GM18526 (cell line): ENCODE measurements around the gene SYNGR3.

Experiments
- POLR2A ChIP-seq: IDR thresholded peaks from 3 replicates; pipeline ENCODE4 v1.6.1; 2011; ENCODE audit not compliant: insufficient read length; ENCODE audit errors: extremely low read depth

The SYNGR3 gene

GRCh38 chr16:1989209-1990100 lies at the start of gene SYNGR3:
TSS of gene SYNGR3 (plus strand) at chr16:1989970. CDS start at chr16:1990103, 133 bp downstream.
- TF ChIP-seq POLR2A, result no peak

GRCh38 chr16:1940273-1941161 lies 49.3 kb upstream of the SYNGR3 start:
- TF ChIP-seq POLR2A, result no peak

DNA sequence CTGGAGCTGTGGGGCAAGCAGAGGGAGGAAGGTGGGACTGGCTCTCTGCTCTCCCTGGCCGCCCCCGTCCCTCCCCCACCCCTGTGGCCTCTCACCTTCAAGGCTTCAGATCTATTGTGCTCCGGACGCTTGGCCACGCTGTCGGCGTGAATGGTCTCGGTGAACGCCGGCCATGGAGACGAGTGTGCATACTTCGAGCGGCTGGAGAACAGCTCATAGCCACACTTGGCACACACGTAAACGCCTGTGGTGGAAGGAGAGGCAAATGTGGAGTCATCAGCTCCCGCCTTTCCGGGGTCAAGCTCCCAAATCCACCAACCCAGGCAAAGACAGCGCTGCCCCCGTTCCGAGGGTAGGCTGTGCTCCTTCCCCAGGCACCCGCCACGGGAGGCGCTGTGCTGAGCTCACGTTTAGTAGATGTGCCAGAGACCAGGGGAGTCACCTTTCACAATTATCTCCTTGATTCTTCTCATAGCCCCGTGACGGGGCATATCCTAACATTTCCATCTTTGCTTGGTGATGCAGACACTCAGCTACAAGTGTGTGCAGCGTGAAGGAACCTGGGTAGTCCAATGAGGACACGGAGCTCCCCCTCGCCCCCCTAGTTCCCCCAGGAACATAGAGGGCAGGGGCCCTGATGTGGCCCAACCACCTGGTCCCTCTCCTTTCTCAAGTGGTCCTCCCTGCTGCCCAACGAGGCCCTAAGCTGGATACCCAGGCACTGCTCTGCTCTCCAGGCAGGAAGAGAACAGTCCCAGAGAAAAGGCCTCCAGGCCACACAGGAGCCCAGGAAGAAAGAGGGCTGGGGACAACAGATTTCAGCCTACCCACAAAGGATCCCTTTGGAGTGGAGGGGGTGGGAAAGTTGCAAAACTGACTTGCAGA lies 48.4 kb upstream of the SYNGR3 start:
- no peak for TF ChIP-seq POLR2A

DNA sequence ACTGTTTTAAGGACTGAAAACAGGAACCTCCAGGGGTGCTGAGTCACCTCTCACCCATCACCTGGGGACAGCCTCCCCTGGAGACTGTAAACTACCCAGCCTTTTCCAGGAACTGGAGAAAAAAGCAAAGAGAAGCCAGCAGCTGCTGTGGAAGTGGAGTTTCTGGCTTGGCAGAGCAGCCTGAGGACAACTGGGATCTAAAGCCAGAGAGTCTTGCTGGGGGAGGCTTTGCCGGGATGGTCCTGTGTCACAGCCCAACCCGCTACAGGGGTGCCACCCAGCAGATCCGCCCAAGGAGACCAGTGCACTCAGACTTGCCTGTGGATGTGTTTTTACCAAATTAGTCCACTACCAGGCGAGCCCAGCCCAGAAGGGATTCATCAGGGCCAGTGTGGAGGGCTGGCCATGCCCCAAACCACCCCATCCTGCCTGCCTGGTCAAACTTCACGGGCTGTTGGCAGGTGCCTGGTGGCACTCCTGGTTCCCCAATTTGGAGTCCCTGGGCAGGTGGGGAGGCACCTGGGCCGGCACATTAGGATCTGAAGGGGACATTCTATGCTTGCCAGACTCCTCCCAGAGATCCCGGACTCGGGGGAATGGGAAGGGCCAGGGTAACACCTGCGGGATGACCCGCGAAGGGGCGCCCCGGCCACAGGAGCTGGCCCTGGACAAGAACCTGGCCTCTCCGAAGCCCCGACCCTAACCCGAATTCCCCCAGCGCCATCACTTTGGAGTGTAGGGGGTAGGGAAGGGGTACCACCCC lies 47.5 kb upstream of the SYNGR3 start:
- no peak for TF ChIP-seq POLR2A

DNA sequence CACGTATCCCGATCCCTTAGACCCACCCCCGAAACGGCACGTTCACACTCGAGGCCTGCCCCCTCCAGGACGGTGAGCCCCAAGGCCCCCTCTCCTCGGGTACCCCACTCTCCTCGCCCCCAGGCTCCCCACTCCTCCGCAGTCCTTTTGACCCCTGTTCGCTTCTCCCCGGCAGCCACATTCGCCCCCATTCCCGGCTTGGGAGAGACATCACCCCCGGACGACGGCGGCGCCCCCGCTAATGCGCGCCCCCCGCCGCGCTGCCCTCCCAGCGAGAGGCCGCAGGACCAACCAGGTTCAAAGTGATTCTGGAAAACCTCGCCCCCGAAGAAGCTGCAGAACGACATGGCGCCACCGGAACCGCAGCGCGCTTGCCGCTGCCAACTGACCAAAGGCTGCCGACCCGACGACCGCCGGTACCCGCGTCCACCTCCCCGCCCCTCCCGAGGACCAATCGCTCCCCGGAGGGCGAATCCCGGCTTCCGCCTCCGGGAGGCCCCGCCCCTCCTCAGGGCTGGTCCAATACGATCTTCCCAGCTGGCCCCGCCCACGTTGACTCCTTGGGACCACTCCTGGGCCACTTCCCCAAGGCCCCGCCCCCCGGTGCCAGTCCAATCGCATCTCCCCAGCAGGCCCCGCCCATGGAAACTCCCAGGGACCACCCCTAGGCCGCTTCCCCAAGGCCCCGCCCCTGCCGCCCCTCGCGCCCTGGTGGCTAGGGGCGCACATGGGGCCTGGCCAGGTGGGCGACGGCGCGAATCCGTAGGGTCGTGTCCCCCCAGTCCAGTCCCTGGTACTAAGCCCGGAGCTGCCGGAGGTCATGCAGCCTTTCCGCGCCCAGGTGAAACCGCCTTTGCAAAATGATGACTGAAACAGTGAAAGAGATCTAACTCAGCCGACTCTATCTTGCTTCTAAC lies 46.7 kb upstream of the SYNGR3 start, which contains the start of gene MSRB1:
MSRB1 (minus strand) TSS at position 390 of the 917 bp plus-strand sequence; CDS start at position 347, 43 bp downstream.
- peak; percentile 86 for TF ChIP-seq POLR2A

GRCh38 chr16:1944612-1945199 lies 45.1 kb upstream of the SYNGR3 start:
- TF ChIP-seq POLR2A, result no peak

DNA sequence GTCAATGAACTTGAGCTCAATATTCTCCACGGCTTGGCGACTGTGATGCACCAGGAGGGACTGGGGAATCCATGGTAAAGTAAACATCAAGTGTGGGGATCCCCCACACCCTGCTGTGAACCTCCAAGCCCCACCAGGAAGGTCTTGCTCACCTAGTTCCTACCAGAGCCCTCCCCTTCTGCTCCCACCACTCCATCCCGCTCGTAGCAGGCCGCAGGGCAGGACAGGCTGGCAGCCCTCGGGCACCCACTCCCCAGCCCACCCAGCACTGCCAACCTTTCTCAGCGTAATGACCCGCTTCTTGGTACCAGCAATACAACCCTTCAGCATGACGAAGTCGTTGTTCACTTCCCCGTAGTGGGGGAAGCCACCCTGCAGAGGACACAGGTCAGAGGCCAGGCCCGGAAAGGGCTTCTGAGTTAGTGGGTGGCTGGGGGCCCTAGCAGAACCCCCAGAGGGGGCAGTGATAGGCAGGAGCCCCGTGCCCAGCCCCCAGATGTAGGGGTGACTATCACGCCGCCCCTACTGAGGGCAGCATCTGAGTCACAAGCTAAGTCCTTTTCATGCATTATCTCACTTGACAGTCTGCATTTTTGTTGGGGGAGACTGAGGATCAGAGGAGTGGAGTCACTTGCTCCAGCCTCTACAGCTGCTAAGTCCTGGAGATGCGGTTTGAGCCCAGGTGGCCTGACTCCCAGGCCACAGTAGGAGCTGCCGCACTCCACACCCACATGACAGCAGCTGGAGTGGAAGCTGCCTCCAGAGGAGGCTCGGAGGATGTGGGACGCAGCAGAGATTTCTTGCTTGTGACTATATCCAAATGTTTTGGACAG lies 44.0 kb upstream of the SYNGR3 start:
- no peak for TF ChIP-seq POLR2A

GRCh38 chr16:1946495-1947368 lies 43.0 kb upstream of the SYNGR3 start:
- TF ChIP-seq POLR2A, result no peak

- TF ChIP-seq POLR2A, result no peak
Measured at GRCh38 chr16:1947369-1947670, 42.5 kb upstream of the SYNGR3 start.

DNA sequence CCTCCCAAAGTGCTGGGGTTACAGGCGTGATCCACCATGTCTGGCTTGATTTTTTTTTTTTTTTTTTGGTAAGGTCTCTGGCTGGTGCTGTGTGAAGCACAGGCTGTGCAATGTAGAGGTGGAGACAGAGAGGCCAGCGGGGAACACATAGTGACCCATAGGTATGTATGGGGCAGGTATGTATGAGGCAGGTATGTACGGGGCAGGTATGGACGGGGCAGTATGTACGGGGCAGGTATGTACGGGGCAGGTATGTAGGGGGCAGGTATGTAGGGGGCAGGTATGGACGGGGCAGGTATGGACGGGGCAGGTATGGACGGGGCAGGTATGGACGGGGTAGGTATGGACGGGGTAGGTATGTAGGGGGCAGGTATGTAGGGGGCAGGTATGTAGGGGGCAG lies 40.3 kb upstream of the SYNGR3 start:
- TF ChIP-seq POLR2A, result no peak

GRCh38 chr16:1950047-1950446 lies 39.7 kb upstream of the SYNGR3 start:
- no peak for TF ChIP-seq POLR2A

GRCh38 chr16:1950559-1950958 lies 39.2 kb upstream of the SYNGR3 start:
- no peak for TF ChIP-seq POLR2A
